ENCODE measurements around the gene NPLOC4. TPM values are rescaled to one million over a fixed set of nuclear protein-coding genes. Genes with fewer than 3 reads are reported as not detected.
A peak's percentile ranks its signal among the peaks of the same experiment; 100 is the strongest.

The NPLOC4 gene
- total RNA-seq, 1 experiment from 2014 or later, result 208 TPM

GRCh38 chr17:81577278-81578000 is 59.5 kb downstream of the NPLOC4 start:
- no TSS peak for BruUV-seq (replicated peaks)
- intact Hi-C loops (cut with micrococcal nuclease; ENCODE audit: unreplicated experiment), result loop anchor here (2.0 kb wide), 1 partner anchor 59 kb away; no protein-coding TSS in a partner anchor
- Histone ChIP-seq H3K4me2 (peak overlapping the region; percentile 68), H3K4me1 (replicated peaks; ENCODE audit: insufficient read depth) (peaks cover 33% of the 10 kb centered on the region), H3K9me3 (ENCODE audit: insufficient read depth, low read depth) (no peaks in the 10 kb centered on the region), H2AFZ (no peak overlapping the region), H3K79me2 (ENCODE audit: low read depth) (peaks cover 28% of the 10 kb centered on the region; the same call in 1 of the 2 replicates), H3K27ac (peak overlapping the region; percentile 64), H3F3A (ENCODE audit: insufficient read depth, low read depth) (peaks cover 30% of the 10 kb centered on the region), H3K9me2 (ENCODE audit: insufficient read depth) (no peaks in the 10 kb centered on the region), H3K36me3 (ENCODE audit: low read depth) (no peaks in the 10 kb centered on the region), H4K20me1 (ENCODE audit: insufficient read depth) (peaks cover 14% of the 10 kb centered on the region), H3K4me3 (no peak overlapping the region), H3K27me3 (ENCODE audit: insufficient read depth, low read depth) (no peaks in the 10 kb centered on the region)
- no peak for TF ChIP-seq EZH2 (IDR thresholded peaks at IDR 0.05; ENCODE audit: low read depth)
- TF ChIP-seq, protein P1, sequence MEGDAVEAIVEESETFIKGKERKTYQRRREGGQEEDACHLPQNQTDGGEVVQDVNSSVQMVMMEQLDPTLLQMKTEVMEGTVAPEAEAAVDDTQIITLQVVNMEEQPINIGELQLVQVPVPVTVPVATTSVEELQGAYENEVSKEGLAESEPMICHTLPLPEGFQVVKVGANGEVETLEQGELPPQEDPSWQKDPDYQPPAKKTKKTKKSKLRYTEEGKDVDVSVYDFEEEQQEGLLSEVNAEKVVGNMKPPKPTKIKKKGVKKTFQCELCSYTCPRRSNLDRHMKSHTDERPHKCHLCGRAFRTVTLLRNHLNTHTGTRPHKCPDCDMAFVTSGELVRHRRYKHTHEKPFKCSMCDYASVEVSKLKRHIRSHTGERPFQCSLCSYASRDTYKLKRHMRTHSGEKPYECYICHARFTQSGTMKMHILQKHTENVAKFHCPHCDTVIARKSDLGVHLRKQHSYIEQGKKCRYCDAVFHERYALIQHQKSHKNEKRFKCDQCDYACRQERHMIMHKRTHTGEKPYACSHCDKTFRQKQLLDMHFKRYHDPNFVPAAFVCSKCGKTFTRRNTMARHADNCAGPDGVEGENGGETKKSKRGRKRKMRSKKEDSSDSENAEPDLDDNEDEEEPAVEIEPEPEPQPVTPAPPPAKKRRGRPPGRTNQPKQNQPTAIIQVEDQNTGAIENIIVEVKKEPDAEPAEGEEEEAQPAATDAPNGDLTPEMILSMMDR (conservative IDR thresholded peaks at IDR 0.05), result no peak
- DNase-seq, result no peak
- POLR2A ChIA-PET (ENCODE audit: unreplicated experiment), result interaction anchor here (0.6 kb wide), 1 partner anchor 91 kb away, joined by 8 read pairs; no protein-coding TSS in a partner anchor
- CTCF ChIA-PET, result interaction anchor here (0.5 kb wide), 1 partner anchor 53 kb away, joined by 3 read pairs; no protein-coding TSS in a partner anchor

DNA sequence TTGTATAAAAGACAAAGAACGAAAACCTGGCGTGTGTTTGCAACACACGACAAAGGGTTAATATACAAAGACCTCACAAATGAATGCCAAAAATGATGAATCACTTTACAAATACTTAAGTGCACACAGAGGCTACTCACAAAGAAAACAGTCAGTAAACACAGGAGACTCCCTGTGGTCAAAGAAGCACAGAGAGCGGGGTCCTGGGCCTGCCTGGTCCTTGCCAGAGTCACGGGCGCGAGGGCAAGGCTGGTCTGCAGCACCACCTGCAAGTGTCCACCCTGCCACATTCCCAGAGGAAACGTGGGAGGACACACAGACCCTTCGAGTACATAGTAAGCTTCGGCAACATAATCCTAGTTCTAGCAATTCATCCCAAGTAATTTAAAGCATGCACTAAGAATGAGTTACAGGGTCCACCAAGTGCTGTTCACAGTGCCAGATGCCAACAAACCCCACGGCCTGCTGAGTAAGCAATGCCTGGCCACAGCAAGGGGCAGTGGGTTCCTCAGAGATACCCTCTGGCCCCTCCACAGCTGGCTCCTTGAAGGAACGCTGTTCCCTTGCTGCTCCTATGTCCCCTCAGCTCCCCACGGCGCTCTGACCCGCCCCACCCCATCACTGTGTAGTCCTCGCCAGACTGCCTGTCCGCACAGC is 60.2 kb downstream of the NPLOC4 start:
- intact Hi-C loops (cut with micrococcal nuclease; ENCODE audit: unreplicated experiment), result loop anchor here (1.0 to 2.0 kb wide), 3 partner anchors 9 to 58 kb away; no protein-coding TSS in a partner anchor
- Histone ChIP-seq H3K79me2 (ENCODE audit: low read depth) (peaks cover 28% of the 10 kb centered on the region; the same call in 1 of the 2 replicates), H3K36me3 (ENCODE audit: low read depth) (no peaks in the 10 kb centered on the region), H4K20me1 (ENCODE audit: insufficient read depth) (peaks cover 14% of the 10 kb centered on the region), H3F3A (ENCODE audit: insufficient read depth, low read depth) (peaks cover 30% of the 10 kb centered on the region), H3K9me2 (ENCODE audit: insufficient read depth) (no peaks in the 10 kb centered on the region), H2AFZ (no peak overlapping the region), H3K4me2 (peak overlapping the region; percentile 68), H3K4me1 (replicated peaks; ENCODE audit: insufficient read depth) (peaks cover 33% of the 10 kb centered on the region), H3K4me3 (peak overlapping the region; percentile 40; the same call in 1 of the 2 replicates), H3K9me3 (ENCODE audit: insufficient read depth, low read depth) (no peaks in the 10 kb centered on the region), H3K27ac (peak overlapping the region; percentile 64), H3K27me3 (ENCODE audit: insufficient read depth, low read depth) (no peaks in the 10 kb centered on the region)
- ChIA-PET CTCF (no interaction called here), POLR2A (ENCODE audit: unreplicated experiment) (interaction anchor here (0.6 kb wide), 1 partner anchor 91 kb away, joined by 8 read pairs; no protein-coding TSS in a partner anchor)
- TF ChIP-seq, protein P1 (conservative IDR thresholded peaks at IDR 0.05), result no peak
- no peak for TF ChIP-seq EZH2 (IDR thresholded peaks at IDR 0.05; ENCODE audit: low read depth)
- DNase-seq, result peak; percentile 79 to 84
- no TSS peak for BruUV-seq (replicated peaks)

- H3K79me2 ChIP-seq (ENCODE audit: low read depth), result peaks cover 28% of the 10 kb centered on the region; the same call in 1 of the 2 replicates
- TF ChIP-seq EZH2 (IDR thresholded peaks at IDR 0.05; ENCODE audit: low read depth), result no peak
- TF ChIP-seq, protein P1 (conservative IDR thresholded peaks at IDR 0.05), result no peak
- peaks cover 14% of the 10 kb centered on the region for H4K20me1 ChIP-seq (ENCODE audit: insufficient read depth)
- ChIA-PET POLR2A (ENCODE audit: unreplicated experiment) (interaction anchor here (0.6 kb wide), 1 partner anchor 9 kb away, joined by 4 read pairs; no protein-coding TSS in a partner anchor), CTCF (no interaction called here)
- no peaks in the 10 kb centered on the region for H3K9me2 ChIP-seq (ENCODE audit: insufficient read depth)
- H3K36me3 ChIP-seq (ENCODE audit: low read depth), result no peaks in the 10 kb centered on the region
- DNase-seq, result no peak
- intact Hi-C loops (cut with micrococcal nuclease; ENCODE audit: unreplicated experiment), result loop anchor here (1.0 to 2.0 kb wide), 3 partner anchors 9 to 57 kb away; no protein-coding TSS in a partner anchor
- no peak overlapping the region for H3K27ac ChIP-seq
- BruUV-seq (replicated peaks), result no TSS peak
- 0 out of 2 replicates have a peak overlapping the region, but pooled peaks have one; percentile 40 for H3K4me3 ChIP-seq
- H3K4me1 ChIP-seq (replicated peaks; ENCODE audit: insufficient read depth), result peaks cover 33% of the 10 kb centered on the region
- no peaks in the 10 kb centered on the region for H3K9me3 ChIP-seq (ENCODE audit: insufficient read depth, low read depth)
- H3F3A ChIP-seq (ENCODE audit: insufficient read depth, low read depth), result peaks cover 30% of the 10 kb centered on the region
- peak overlapping the region; percentile 68 for H3K4me2 ChIP-seq
- no peak overlapping the region for H2AFZ ChIP-seq
- H3K27me3 ChIP-seq (ENCODE audit: insufficient read depth, low read depth), result no peaks in the 10 kb centered on the region
Measured at GRCh38 chr17:81575836-81576235, 61.1 kb downstream of the NPLOC4 start.
